GM12878 (cell line): ENCODE measurements around the gene DONSON.

Experiments
- EZH2 ChIP-seq: IDR thresholded peaks from 2 replicates; pipeline ENCODE4 v1.6.1; 2012; ENCODE audit warnings: low read depth, mild to moderate bottlenecking, control low read depth, inconsistent platforms, low read length, borderline replicate concordance; ENCODE audit not compliant: control insufficient read depth
- POLR2A ChIP-seq: IDR thresholded peaks from 2 replicates; pipeline ENCODE4 v1.6.1; 2011; ENCODE audit warnings: low read depth, mild to moderate bottlenecking, low read length
- ZNF207 ChIP-seq: fragments of 450-650 bp; IDR thresholded peaks from 2 replicates; pipeline ENCODE4 v1.6.1; 2014; ENCODE audit warnings: antibody characterized with exemption, mild to moderate bottlenecking, borderline replicate concordance
- TF ChIP-seq, protein P1 (sequence below), 3 experiments: IDR thresholded peaks in 2 of 3; conservative IDR thresholded peaks in 1 of 3; 2 replicates each; pipeline ENCODE4 v1.5.1; 2011; ENCODE audit warnings: low read depth in 3 of 3, low read length in 3 of 3, mild to moderate bottlenecking in 3 of 3, control low read depth in 2 of 3, moderate library complexity in 2 of 3, inconsistent platforms in 1 of 3, mixed read lengths in 1 of 3; ENCODE audit not compliant: control insufficient read depth in 2 of 3, insufficient read depth in 1 of 3; ENCODE audit errors: extremely low read depth in 1 of 3
- TF ChIP-seq, protein P2 (sequence below): IDR thresholded peaks from 2 replicates; pipeline ENCODE4 v1.6.1; 2011; ENCODE audit warnings: low read depth, low read length, improper control_type of control experiment, borderline replicate concordance

DNA sequence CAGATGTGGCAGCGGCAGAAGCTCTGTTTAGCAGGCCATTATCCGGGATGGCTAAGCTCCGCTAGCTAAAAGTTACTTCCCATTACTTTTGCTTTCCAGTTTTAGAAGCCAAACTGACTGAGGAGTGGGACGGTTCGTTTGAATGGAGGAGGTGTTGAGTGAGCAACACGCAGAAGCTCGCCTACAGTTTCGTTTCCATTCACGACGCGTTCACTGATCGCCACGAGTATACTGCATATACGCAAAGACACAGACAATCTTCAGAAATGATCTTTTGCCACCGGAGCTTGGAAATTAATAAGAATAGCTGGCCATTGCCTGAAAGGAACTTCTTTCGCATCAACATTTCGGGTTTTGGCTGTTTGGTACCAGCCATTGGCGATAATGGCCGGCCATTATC lies 31.0 kb downstream of the DONSON start:
- TF ChIP-seq POLR2A, result no peak
- TF ChIP-seq ZNF207, result no peak
- TF ChIP-seq, protein P1, sequence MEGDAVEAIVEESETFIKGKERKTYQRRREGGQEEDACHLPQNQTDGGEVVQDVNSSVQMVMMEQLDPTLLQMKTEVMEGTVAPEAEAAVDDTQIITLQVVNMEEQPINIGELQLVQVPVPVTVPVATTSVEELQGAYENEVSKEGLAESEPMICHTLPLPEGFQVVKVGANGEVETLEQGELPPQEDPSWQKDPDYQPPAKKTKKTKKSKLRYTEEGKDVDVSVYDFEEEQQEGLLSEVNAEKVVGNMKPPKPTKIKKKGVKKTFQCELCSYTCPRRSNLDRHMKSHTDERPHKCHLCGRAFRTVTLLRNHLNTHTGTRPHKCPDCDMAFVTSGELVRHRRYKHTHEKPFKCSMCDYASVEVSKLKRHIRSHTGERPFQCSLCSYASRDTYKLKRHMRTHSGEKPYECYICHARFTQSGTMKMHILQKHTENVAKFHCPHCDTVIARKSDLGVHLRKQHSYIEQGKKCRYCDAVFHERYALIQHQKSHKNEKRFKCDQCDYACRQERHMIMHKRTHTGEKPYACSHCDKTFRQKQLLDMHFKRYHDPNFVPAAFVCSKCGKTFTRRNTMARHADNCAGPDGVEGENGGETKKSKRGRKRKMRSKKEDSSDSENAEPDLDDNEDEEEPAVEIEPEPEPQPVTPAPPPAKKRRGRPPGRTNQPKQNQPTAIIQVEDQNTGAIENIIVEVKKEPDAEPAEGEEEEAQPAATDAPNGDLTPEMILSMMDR (IDR thresholded peaks at IDR 0.05 in 2 of 3, conservative IDR thresholded peaks at IDR 0.05 in 1 of 3; ENCODE audit: control insufficient read depth in 2 of 3, extremely low read depth in 1 of 3, insufficient read depth in 1 of 3, low read depth in 3 of 3, low read length in 3 of 3), result no peak
- TF ChIP-seq, protein P2, sequence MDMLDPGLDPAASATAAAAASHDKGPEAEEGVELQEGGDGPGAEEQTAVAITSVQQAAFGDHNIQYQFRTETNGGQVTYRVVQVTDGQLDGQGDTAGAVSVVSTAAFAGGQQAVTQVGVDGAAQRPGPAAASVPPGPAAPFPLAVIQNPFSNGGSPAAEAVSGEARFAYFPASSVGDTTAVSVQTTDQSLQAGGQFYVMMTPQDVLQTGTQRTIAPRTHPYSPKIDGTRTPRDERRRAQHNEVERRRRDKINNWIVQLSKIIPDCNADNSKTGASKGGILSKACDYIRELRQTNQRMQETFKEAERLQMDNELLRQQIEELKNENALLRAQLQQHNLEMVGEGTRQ, result no peak
- TF ChIP-seq EZH2, result no peak
